Ascending aorta (tissue), 2 donors: ENCODE measurements around the gene RAD23B. TPM values are rescaled to one million over a fixed set of nuclear protein-coding genes. Genes with fewer than 3 reads are reported as not detected.

Experiments used
- DNase-seq, 2 donors: peaks; one replicate each; pipeline ENCODE4 v3.0.0-alpha.2; 2019; ENCODE audit warnings: low spot score in 2 of 2
- H3K27ac ChIP-seq, 2 donors: fragments of 200-600 bp; sonication (generic); one replicate each; pipeline ENCODE4 v1.5.1; 2016 to 2017; ENCODE audit warnings: mild to moderate bottlenecking in 1 of 2
- H3K27me3 ChIP-seq: fragments of 200-600 bp; sonication (generic); one replicate; pipeline ENCODE4 v1.5.1; 2017
- H3K36me3 ChIP-seq, 2 donors: fragments of 200-600 bp; sonication (generic); one replicate each; pipeline ENCODE4 v1.5.1; 2016
- H3K4me1 ChIP-seq, 2 donors: fragments of 200-600 bp; sonication (generic); one replicate each; pipeline ENCODE4 v1.5.1; 2016 to 2017; ENCODE audit warnings: mild to moderate bottlenecking in 1 of 2
- H3K4me3 ChIP-seq, 2 donors: fragments of 200-600 bp; sonication (generic); one replicate each; pipeline ENCODE4 v1.5.1; 2016 to 2017; ENCODE audit warnings: mild to moderate bottlenecking in 1 of 2
- H3K9me3 ChIP-seq, 2 donors: fragments of 200-600 bp; sonication (generic); one replicate each; pipeline ENCODE4 v1.5.1; 2016
- CTCF ChIP-seq, 3 experiments: fragments of 200-600 bp in 2 of 3; fragments of 450-650 bp in 1 of 3; sonication (generic) in 2 of 3; IDR thresholded peaks; one replicate each; pipeline ENCODE4 v1.5.1; 2016 to 2019; ENCODE audit warnings: antibody characterized with exemption in 3 of 3, mild to moderate bottlenecking in 1 of 3, moderate library complexity in 1 of 3
- intact Hi-C: fragments of 100-400 bp; cut with DNase I; formaldehyde crosslinking; loops from one replicate; pipeline ENCODE4 v1.15.1; 2023
- total RNA-seq: library from RNA; depleted of rRNA; stranded (reverse); fragments of >200 nt; gene quantifications from one replicate; pipeline ENCODE4 v1.1.0, GENCODE V29; 2016

The RAD23B gene
- total RNA-seq, 1 donor from 2014 or later: 57.7 TPM

GRCh38 chr9:107322643-107323042, 39.6 kb downstream of the RAD23B start:
- no peaks in the 10 kb centered on the region for H3K27me3 ChIP-seq
- H3K4me1 ChIP-seq: no peaks in the 10 kb centered on the region
- DNase-seq: no peak
- no peaks in the 10 kb centered on the region for H3K9me3 ChIP-seq
- H3K4me3 ChIP-seq: no peak overlapping the region
- H3K27ac ChIP-seq: no peak overlapping the region
- TF ChIP-seq CTCF (IDR thresholded peaks at IDR 0.05): no peak
- peaks cover 41 to 62% of the 10 kb centered on the region in 2 donors for H3K36me3 ChIP-seq
- intact Hi-C loops: no loop called here

GRCh38 chr9:107323836-107324585, 40.9 kb downstream of the RAD23B start:
- Histone ChIP-seq H3K4me1 (no peaks in the 10 kb centered on the region), H3K4me3 (no peak overlapping the region), H3K27ac (no peak overlapping the region), H3K9me3 (no peaks in the 10 kb centered on the region), H3K36me3 (peaks cover 40 to 49% of the 10 kb centered on the region in 2 donors), H3K27me3 (no peaks in the 10 kb centered on the region)
- intact Hi-C loops: no loop called here
- no peak for TF ChIP-seq CTCF (IDR thresholded peaks at IDR 0.05)
- DNase-seq: no peak

GRCh38 chr9:107325842-107326241, 42.8 kb downstream of the RAD23B start:
- Histone ChIP-seq H3K9me3 (no peaks in the 10 kb centered on the region), H3K27me3 (no peaks in the 10 kb centered on the region), H3K4me3 (no peak overlapping the region), H3K27ac (no peak overlapping the region), H3K4me1 (no peaks in the 10 kb centered on the region), H3K36me3 (peaks cover 34 to 52% of the 10 kb centered on the region in 2 donors)
- intact Hi-C loops: no loop called here
- DNase-seq: no peak
- no peak for TF ChIP-seq CTCF (IDR thresholded peaks at IDR 0.05)

GRCh38 chr9:107328510-107328909, 45.4 kb downstream of the RAD23B start:
- H3K4me3 ChIP-seq: no peak overlapping the region
- no peak for DNase-seq
- TF ChIP-seq CTCF (IDR thresholded peaks at IDR 0.05): no peak
- H3K4me1 ChIP-seq: no peaks in the 10 kb centered on the region
- intact Hi-C loops: no loop called here
- no peak overlapping the region for H3K27ac ChIP-seq
- H3K9me3 ChIP-seq: no peaks in the 10 kb centered on the region
- H3K36me3 ChIP-seq: peaks cover 25 to 66% of the 10 kb centered on the region in 2 donors
- no peaks in the 10 kb centered on the region for H3K27me3 ChIP-seq

- peaks cover 19 to 64% of the 10 kb centered on the region in 2 donors for H3K36me3 ChIP-seq
- no peaks in the 10 kb centered on the region for H3K9me3 ChIP-seq
- H3K27ac ChIP-seq: no peak overlapping the region
- TF ChIP-seq CTCF (IDR thresholded peaks at IDR 0.05): no peak
- no peak overlapping the region for H3K4me3 ChIP-seq
- no peak for DNase-seq
- no peaks in the 10 kb centered on the region for H3K27me3 ChIP-seq
- intact Hi-C loops: no loop called here
- H3K4me1 ChIP-seq: no peaks in the 10 kb centered on the region
These were observed 47.3 kb downstream of the RAD23B start for GRCh38 chr9:107330420-107330819.
